ENCODE data around the gene KLHL29. TPM values are rescaled to one million over a fixed set of nuclear protein-coding genes. Genes with fewer than 3 reads are reported as not detected.

The KLHL29 gene
- polyA plus RNA-seq, 1 of the 3 experiments (the other 2 are of a cell fraction): 4.6 TPM

DNA sequence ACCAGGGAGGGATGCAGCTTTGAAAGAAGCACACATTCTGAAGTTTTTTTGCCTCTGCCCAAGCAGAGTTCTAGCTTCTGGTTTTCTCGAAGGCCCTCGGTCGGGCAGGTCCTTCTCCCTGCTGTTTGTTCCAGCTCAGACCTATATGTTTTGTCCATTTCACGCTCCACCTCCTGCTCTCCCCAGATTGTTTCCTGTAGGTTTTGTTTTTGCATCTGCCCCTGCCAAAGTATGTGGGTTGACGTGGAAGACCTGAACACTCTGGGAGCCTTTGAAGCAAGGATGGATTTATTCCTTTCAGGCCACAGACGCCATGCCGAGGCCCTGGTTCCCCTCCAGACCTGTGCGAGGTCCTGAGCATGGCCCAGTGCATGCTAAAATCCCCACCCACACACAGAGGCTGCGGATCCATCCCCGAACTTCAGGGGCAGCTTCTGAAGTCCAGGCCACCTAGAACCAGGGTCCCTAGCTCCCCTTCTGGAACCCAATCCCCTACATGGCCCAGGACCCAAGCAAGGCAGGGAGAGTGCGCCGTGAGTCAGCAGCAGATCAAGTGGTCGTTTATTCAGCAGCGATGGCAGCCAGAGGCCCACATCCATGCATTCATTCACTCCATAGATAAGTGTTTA lies 205.4 kb downstream of the KLHL29 start:
- ChIA-PET CTCF (interaction anchor here (0.8 kb wide), 1 partner anchor 23 kb away, joined by 3 read pairs; no protein-coding TSS in a partner anchor), POLR2A (no interaction called here)
- no peak overlapping the region for H3K4me3 ChIP-seq (ENCODE audit: low read depth in 2 of 2, low read length in 1 of 2)

DNA sequence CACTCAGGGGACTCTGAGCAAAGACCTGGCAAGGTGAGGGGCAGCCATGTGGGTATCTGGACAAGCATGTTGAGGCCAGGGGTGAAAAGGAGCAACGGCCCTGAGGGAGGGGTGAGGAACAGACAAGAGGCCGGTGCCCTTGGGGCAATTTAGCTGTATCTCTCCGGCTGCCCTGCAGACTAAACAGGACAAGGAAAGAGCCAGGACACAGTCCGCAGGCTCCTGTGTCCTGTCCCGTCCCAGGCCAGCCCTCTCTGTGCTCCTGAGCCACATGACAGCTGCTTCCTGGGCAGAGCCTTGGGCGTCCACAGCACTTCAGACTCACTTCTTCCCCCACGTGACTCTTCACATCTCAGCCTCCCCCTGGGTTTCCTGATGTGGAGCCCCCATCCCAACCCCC lies 206.1 kb downstream of the KLHL29 start:
- ChIA-PET CTCF (interaction anchor here (0.8 kb wide), 1 partner anchor 24 kb away, joined by 3 read pairs; no protein-coding TSS in a partner anchor), POLR2A (no interaction called here)
- Histone ChIP-seq H3K27ac (ENCODE audit: low read depth in 2 of 2, low read length in 1 of 2) (no peak overlapping the region), H4K20me1 (ENCODE audit: insufficient read depth) (no peaks in the 10 kb centered on the region), H3K4me3 (ENCODE audit: low read depth in 2 of 2, low read length in 1 of 2) (no peak overlapping the region), H3K27me3 (ENCODE audit: insufficient read depth) (no peaks in the 10 kb centered on the region), H3K4me2 (no peak overlapping the region), H3K9me2 (no peaks in the 10 kb centered on the region), H3K36me3 (replicated peaks in 1 of 2; ENCODE audit: control insufficient read depth in 1 of 2, insufficient read depth in 2 of 2, low read length in 1 of 2) (no peaks in the 10 kb centered on the region), H3F3A (replicated peaks; ENCODE audit: insufficient read depth) (no peaks in the 10 kb centered on the region), H3K9ac (no peak overlapping the region), H3K9me3 (no peaks in the 10 kb centered on the region), H3K4me1 (ENCODE audit: control insufficient read depth in 1 of 2, insufficient read depth in 2 of 2, low read depth in 1 of 2, low read length in 1 of 2) (peaks cover 5 to 30% of the 10 kb centered on the region in 2 experiments; a peak in 3 of 4 replicates), H3K79me2 (ENCODE audit: insufficient read depth) (no peaks in the 10 kb centered on the region), H2AFZ (ENCODE audit: low read depth) (no peak overlapping the region)
- TF ChIP-seq TEAD4 (IDR thresholded peaks at IDR 0.05; ENCODE audit: borderline replicate concordance, insufficient read depth): no peak
- TF ChIP-seq, protein P1, sequence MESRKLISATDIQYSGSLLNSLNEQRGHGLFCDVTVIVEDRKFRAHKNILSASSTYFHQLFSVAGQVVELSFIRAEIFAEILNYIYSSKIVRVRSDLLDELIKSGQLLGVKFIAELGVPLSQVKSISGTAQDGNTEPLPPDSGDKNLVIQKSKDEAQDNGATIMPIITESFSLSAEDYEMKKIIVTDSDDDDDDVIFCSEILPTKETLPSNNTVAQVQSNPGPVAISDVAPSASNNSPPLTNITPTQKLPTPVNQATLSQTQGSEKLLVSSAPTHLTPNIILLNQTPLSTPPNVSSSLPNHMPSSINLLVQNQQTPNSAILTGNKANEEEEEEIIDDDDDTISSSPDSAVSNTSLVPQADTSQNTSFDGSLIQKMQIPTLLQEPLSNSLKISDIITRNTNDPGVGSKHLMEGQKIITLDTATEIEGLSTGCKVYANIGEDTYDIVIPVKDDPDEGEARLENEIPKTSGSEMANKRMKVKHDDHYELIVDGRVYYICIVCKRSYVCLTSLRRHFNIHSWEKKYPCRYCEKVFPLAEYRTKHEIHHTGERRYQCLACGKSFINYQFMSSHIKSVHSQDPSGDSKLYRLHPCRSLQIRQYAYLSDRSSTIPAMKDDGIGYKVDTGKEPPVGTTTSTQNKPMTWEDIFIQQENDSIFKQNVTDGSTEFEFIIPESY (IDR thresholded peaks at IDR 0.05; ENCODE audit: borderline replicate concordance, low read depth): no peak
- TF ChIP-seq CHD2 (IDR thresholded peaks at IDR 0.05; ENCODE audit: low read length, partially characterized antibody): no peak
- no peak for TF ChIP-seq NRF1 (IDR thresholded peaks at IDR 0.05; ENCODE audit: low read depth, low read length)
- TF ChIP-seq, protein P2, sequence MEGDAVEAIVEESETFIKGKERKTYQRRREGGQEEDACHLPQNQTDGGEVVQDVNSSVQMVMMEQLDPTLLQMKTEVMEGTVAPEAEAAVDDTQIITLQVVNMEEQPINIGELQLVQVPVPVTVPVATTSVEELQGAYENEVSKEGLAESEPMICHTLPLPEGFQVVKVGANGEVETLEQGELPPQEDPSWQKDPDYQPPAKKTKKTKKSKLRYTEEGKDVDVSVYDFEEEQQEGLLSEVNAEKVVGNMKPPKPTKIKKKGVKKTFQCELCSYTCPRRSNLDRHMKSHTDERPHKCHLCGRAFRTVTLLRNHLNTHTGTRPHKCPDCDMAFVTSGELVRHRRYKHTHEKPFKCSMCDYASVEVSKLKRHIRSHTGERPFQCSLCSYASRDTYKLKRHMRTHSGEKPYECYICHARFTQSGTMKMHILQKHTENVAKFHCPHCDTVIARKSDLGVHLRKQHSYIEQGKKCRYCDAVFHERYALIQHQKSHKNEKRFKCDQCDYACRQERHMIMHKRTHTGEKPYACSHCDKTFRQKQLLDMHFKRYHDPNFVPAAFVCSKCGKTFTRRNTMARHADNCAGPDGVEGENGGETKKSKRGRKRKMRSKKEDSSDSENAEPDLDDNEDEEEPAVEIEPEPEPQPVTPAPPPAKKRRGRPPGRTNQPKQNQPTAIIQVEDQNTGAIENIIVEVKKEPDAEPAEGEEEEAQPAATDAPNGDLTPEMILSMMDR (IDR thresholded peaks at IDR 0.05): no peak
- TF ChIP-seq NFIC (IDR thresholded peaks at IDR 0.05; ENCODE audit: borderline replicate concordance): no peak
- TF ChIP-seq RFX5 (IDR thresholded peaks at IDR 0.05; ENCODE audit: low read length): no peak
- no peak for TF ChIP-seq GABPA (IDR thresholded peaks at IDR 0.05; ENCODE audit: low read depth)
- TF ChIP-seq EP300 (IDR thresholded peaks at IDR 0.05; ENCODE audit: borderline replicate concordance in 1 of 2, low read depth in 1 of 2, low read length in 1 of 2): no peak
- TF ChIP-seq, protein P3, sequence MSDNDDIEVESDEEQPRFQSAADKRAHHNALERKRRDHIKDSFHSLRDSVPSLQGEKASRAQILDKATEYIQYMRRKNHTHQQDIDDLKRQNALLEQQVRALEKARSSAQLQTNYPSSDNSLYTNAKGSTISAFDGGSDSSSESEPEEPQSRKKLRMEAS (IDR thresholded peaks at IDR 0.05; ENCODE audit: low read depth): no peak
- no peak for TF ChIP-seq FOSL2 (IDR thresholded peaks at IDR 0.05; ENCODE audit: borderline replicate concordance, low read depth)
- TF ChIP-seq, protein P4, sequence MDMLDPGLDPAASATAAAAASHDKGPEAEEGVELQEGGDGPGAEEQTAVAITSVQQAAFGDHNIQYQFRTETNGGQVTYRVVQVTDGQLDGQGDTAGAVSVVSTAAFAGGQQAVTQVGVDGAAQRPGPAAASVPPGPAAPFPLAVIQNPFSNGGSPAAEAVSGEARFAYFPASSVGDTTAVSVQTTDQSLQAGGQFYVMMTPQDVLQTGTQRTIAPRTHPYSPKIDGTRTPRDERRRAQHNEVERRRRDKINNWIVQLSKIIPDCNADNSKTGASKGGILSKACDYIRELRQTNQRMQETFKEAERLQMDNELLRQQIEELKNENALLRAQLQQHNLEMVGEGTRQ (IDR thresholded peaks at IDR 0.05; ENCODE audit: borderline replicate concordance, low read depth, low read length): no peak
- WGBS (ENCODE audit: low lambda C conversion rate): 81% methylated on average over 5 of the region's 7 CpGs
- DNase-seq: no peak

More for the DNA sequence above, 205.4 kb downstream of the KLHL29 start:
- no peak for DNase-seq
- 88% methylated on average over 14 of the region's 14 CpGs for WGBS (ENCODE audit: low lambda C conversion rate)
- TF ChIP-seq, protein P5, sequence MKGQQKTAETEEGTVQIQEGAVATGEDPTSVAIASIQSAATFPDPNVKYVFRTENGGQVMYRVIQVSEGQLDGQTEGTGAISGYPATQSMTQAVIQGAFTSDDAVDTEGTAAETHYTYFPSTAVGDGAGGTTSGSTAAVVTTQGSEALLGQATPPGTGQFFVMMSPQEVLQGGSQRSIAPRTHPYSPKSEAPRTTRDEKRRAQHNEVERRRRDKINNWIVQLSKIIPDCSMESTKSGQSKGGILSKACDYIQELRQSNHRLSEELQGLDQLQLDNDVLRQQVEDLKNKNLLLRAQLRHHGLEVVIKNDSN (IDR thresholded peaks at IDR 0.05; ENCODE audit: borderline replicate concordance, low read depth): no peak
- TF ChIP-seq GATA2 (CRISPR knock-in tag; IDR thresholded peaks at IDR 0.05) (no peak), ELF1 (IDR thresholded peaks at IDR 0.05) (no peak), TEAD4 (IDR thresholded peaks at IDR 0.05; ENCODE audit: borderline replicate concordance, insufficient read depth) (no peak), TAF1 (IDR thresholded peaks at IDR 0.05; ENCODE audit: borderline replicate concordance, low read depth, low read length) (no peak)
- H3K9ac ChIP-seq: no peak overlapping the region
- H3K9me3 ChIP-seq: no peaks in the 10 kb centered on the region
- no peaks in the 10 kb centered on the region for H3K79me2 ChIP-seq (ENCODE audit: insufficient read depth)
- no peaks in the 10 kb centered on the region for H3K36me3 ChIP-seq (replicated peaks in 1 of 2; ENCODE audit: control insufficient read depth in 1 of 2, insufficient read depth in 2 of 2, low read length in 1 of 2)
- H3K9me2 ChIP-seq: no peaks in the 10 kb centered on the region
- H3K27me3 ChIP-seq (ENCODE audit: insufficient read depth): no peaks in the 10 kb centered on the region
- peaks cover 0 to 27% of the 10 kb centered on the region in 2 experiments; a peak in 3 of 4 replicates for H3K4me1 ChIP-seq (ENCODE audit: control insufficient read depth in 1 of 2, insufficient read depth in 2 of 2, low read depth in 1 of 2, low read length in 1 of 2)
- H2AFZ ChIP-seq (ENCODE audit: low read depth): no peak overlapping the region
- H3F3A ChIP-seq (replicated peaks; ENCODE audit: insufficient read depth): no peaks in the 10 kb centered on the region
- H3K4me2 ChIP-seq: no peak overlapping the region
- H4K20me1 ChIP-seq (ENCODE audit: insufficient read depth): no peaks in the 10 kb centered on the region
- H3K27ac ChIP-seq (ENCODE audit: low read depth in 2 of 2, low read length in 1 of 2): no peak overlapping the region

Data from SK-N-SH (cell line).